Choroid plexus epithelial cell (primary cell): ENCODE data around the gene EDNRA.

Experiments
- DNase-seq: peaks from one replicate; pipeline ENCODE4 v3.0.0-alpha.2; 2010; ENCODE audit warnings: low read depth
- H3K4me3 ChIP-seq: 2 replicates; pipeline ENCODE4 v1.5.1; 2011; ENCODE audit warnings: low read depth, mild to moderate bottlenecking, control low read depth, low read length, moderate library complexity
- CTCF ChIP-seq: conservative IDR thresholded peaks from 2 replicates; pipeline ENCODE4 v1.5.1; 2011; ENCODE audit warnings: low read depth, mild to moderate bottlenecking, control low read depth, inconsistent platforms, low read length, moderate library complexity

EDNRA gene

GRCh38 chr4:147547314-147548056, 66.6 kb downstream of the EDNRA start:
- no peak for TF ChIP-seq CTCF
- no peak overlapping the region for H3K4me3 ChIP-seq
- peak; percentile 89 for DNase-seq

- DNase-seq, result peak; percentile 15
- TF ChIP-seq CTCF, result no peak
- no peak overlapping the region for H3K4me3 ChIP-seq
These were observed 67.4 kb downstream of the EDNRA start for GRCh38 chr4:147548256-147548655.

GRCh38 chr4:147550626-147551246, 69.8 kb downstream of the EDNRA start:
- no peak for TF ChIP-seq CTCF
- no peak overlapping the region for H3K4me3 ChIP-seq
- peak; percentile 81 for DNase-seq

GRCh38 chr4:147560625-147561024, 79.7 kb downstream of the EDNRA start:
- no peak overlapping the region for H3K4me3 ChIP-seq
- DNase-seq, result peak; percentile 80
- TF ChIP-seq CTCF, result no peak

- no peak overlapping the region for H3K4me3 ChIP-seq
- no peak for DNase-seq
- TF ChIP-seq CTCF, result no peak
These were observed 85.9 kb downstream of the EDNRA start for GRCh38 chr4:147566762-147567161.

- TF ChIP-seq CTCF, result no peak
These were observed 86.4 kb downstream of the EDNRA start for GRCh38 chr4:147567276-147567675.

GRCh38 chr4:147570616-147571015, 89.7 kb downstream of the EDNRA start:
- peak; percentile 65 for TF ChIP-seq CTCF
- H3K4me3 ChIP-seq, result no peak overlapping the region
- peak; percentile 73 for DNase-seq

More at GRCh38 chr4:147567276-147567675, 86.4 kb downstream of the EDNRA start:
- H3K4me3 ChIP-seq, result no peak overlapping the region
- DNase-seq, result no peak
